DMS 273 treated with DMSO at 0.1 percent for 48 hours (cell line): ENCODE measurements around the gene LRFN5.

Source experiments
- DNase-seq: peaks from one replicate; lab custom pipeline; 2025; lab: John Stamatoyannopoulos, UW

Gene LRFN5

DNA sequence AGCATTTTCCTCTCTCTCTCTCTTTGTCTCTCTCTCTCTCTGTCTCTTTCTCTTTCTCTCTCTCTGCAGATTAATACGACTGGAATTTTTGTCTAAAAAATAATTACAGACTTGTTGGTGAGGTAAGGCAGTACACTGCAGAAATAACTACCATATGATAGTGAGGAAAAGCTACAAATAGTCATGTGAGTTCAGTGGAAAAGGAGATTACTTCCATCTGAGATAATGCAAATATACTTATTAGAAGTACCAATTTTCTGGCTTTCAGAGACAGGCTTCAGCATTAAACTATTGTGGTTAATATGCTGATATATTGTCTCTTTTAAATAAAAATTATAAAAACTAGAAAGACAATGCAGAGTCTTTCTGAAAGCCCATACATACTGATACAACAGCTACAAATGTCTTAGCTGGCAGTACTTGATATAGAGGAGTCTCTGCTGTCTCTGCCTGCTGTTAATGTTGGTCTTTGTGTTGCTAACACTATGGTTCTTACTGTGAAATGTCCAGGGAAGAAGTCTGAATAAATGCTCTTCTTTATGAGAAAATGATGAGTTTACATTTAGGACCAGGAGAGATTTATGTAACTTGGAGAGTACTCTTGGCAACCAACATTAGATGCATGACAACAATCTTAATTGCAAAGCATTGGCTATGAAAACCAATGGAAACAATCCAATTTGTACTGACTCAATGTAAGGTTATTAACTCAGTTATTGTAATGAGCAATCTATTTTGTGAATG lies 167.0 kb downstream of the LRFN5 start:
- no peak for DNase-seq

DNA sequence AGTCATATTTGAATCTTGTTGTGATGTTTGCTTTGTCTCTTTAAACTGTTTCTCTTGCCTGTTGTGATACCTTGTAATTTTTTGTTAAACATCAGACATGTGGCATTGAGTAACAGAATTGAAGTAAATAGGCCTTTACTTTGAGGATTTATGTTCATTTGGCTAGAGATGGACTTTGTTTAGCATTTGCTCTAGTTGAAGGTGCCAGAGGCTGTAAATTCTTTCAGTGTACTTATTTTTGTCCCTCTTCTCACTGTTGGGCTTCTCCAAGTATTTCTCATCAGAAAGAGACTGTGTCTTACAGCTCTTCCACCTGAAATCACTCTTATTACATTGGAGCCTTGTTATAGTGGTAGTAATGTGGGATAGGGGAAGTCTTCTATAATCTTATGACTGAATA lies 175.8 kb downstream of the LRFN5 start:
- no peak for DNase-seq

DNA sequence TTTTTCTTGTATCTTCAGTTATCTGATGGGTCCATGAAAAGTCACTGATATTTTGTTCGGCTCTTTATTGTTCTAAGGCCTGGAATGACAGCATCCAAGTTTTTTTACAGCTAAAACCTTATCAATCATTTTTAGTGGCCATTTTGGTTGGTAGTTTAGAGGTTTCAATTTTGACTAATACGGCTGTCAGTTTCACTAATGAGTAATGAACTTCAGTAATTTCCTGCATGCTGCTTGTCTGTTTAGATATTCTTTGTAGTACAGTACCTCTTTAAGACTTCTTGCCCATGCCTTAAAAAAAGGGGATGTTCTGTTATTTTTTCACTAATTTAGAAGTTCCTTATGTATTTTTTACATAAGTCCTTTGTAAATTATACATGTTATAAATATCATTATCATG lies 176.7 kb downstream of the LRFN5 start:
- DNase-seq: no peak

DNA sequence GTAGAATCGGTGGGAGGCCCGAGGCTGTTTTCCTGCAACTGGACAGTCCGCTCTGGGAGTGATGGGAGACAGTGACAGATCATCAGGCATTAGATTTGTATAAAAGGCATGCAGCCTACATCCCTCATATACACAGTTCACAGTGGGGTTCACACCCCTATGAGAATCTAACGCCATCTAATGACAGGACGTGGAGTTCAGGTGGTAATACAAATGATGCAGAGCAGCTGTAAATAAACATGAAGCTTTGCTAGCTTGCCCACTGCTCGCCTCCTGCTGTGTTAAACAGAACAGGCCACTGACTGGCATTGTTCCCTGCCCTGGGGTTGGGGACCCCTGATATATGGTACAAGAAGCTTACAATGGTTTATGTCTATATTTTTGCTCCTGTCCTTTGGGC lies 179.0 kb downstream of the LRFN5 start:
- peak; percentile 4 for DNase-seq

DNA sequence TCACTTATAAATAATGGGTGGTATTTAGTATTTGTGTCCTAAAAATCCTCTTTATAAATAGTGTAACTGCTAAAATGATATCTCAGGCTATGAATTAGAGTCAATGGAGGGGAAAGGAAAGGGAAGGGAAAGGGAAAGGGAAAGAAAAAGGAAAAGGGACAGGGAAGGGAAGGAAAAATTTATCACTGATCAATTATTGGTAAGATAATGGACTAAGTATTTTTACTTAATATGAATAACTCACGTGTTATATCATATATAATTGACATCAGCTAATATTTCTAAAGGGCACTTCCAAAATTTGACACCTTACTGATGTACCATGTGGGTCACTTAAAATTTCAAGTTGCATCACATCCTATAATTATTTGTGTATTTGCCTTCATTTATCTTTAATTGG lies 193.1 kb downstream of the LRFN5 start:
- no peak for DNase-seq

DNA sequence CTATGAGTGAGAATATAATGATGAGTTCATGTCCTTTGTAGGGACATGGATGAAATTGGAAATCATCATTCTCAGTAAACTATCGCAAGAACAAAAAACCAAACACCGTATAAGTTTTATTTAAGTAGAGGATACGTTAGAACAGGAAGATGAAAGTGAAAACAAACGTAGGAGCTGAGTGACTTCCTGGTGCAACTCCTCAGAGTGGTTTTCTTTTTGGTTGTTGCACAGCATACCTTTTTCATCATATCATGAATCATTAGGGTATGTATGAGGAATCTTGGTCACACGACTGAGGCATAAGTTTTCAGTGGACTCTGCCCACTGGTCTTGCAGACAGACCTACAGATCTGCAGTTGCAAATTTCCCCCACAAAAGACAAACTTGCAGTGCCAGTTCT lies 199.0 kb downstream of the LRFN5 start:
- no peak for DNase-seq

DNA sequence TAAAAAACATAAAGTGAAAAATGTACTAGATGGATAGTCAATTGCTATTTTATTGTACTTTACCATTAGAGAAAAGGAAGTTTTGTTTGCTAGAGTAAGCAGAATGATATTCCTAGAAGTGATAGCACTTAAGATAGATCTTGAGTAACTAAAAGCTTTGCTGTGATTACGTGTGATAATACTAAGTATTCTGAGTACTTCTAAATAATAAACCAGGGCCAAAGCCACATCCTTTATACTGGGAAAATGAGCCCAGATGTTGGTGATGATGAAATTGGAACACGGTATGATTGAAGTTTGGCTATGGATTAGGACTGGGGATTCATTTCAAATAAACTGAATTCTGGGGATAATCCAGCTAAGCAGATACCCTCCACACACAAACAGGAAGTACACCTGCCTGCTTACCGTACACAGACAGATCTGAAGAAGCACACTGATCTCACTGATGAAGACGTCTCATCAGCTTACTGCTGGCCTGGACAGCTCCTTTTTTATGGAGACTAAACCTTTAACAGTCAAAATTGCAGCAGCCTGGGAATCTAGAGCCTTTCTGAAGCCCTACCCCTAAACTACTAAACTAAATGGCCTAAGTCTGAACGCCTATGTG lies 199.8 kb downstream of the LRFN5 start:
- DNase-seq: no peak

DNA sequence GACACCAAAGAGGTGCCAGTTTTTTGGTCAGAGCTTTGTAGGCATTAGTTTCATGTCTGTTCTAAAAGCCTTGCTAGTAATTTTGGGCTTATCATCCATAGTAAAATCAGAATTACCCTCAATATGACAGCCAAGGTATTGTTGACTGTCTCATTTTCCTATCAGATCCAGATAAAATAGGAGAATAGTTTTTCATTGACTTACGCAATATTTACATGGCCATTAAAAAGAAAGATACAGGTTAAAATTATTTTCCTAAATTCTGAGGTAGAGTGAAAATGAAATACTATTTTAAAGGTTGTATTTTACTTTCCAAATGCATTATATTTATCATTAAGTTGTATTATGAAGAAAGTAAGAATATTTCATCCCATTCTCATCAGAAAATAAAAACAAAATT lies 203.7 kb downstream of the LRFN5 start:
- DNase-seq: no peak

DNA sequence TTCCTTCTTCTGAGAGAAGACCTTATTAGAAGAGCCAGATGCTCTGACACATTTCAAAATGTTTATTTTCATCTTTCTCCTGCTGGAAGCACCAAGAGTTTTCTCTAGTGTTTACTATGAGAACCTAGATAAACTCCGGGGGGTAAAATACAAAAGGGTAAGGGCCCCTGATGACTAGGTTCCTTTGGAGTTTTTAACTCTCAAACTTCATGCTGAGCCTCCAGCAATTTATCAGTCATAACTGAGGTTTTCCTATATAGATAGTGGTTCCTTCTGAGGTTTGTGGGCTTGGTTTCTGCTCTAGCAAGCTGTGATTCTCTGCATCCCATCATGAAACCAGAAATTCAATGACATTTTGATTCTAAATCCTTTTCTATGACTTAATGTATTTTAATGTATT lies 210.9 kb downstream of the LRFN5 start:
- DNase-seq: no peak

DNA sequence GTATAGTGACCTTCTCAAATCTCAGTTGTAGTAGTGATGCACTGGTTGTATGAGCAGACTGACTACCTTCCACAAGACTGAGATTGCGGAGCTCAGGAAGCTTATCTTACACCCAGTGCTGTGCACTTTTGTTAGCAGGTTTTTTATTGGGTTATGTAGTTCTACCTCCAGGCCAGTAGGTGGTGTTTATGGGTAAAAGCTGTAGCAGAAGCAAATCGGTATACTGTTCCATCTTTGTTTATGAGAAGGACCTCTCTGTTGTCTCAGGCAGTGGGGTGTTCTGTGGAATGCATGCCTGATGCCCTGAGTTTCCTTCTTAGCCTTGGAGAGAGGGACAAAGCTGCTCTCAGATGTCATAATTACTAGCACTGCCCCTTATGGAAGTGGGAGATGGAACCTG lies 217.8 kb downstream of the LRFN5 start:
- DNase-seq: no peak

DNA sequence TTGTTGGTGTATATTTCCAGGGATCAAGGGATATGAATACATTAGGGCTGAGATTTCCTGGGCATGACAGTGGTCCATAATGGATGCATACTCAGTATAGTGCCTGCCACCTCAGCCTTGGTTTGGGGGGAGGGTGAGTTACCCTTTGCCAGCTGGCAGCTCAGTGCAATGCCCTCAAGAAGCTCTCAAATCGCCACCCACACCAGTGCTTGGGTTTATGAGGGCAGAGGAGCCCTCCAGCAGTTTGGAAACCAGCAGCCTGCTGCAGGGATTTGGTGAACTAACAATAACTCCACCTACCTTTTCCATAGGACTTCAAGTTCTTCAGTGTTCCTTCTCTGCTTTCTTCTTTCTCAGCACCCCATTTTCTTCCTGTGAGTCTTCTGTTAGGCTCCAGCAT lies 218.9 kb downstream of the LRFN5 start:
- no peak for DNase-seq

DNA sequence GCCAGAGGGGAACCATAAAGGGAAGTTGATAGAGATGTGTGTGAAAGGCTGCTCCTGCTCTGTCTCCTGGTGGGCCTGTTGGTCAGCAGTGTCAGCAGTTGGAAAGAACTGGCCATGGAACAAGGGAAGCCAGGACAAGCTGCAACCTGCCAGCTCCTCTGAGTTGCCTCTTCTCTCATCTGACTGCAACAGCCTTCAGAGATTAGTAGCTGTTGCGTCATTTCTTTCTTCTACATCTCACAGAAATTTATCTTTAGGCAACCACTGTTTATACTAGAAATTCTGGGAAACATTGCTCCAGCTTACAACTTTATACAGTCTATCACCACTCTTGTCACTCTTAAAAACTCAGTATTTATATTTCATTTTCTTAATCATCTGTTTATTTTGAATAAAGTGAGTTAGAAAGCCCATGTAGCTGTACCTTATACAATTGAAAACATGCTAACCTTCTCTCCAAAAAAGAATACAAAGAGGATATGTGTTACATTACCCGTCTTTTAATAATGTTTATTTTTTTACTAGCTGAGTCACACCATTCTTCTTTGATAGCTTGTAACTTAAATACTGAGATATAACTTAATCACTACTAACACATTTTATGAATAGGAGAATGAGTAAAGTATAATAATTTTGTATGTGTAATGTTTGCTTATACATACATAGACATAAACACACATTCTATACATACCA lies 224.2 kb downstream of the LRFN5 start:
- DNase-seq: no peak

DNA sequence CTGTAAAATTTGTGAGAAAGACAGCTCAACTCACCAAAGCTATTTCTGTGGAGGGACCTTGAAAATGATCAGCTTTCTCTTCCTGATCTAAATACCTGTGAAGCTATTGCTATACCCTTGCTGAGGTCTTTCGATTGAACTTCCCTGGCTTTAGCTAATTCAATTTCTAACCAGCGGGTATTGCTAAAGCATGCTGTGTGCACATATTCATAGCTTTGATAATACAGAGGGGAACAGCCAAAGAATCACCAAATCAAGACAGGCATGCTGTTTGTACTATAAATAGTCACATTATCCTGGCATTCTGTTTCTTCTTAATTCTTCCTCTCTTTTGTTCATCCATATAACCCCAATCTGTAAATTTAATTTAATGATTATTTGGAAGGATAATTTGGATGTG lies 233.0 kb downstream of the LRFN5 start:
- DNase-seq: no peak

DNA sequence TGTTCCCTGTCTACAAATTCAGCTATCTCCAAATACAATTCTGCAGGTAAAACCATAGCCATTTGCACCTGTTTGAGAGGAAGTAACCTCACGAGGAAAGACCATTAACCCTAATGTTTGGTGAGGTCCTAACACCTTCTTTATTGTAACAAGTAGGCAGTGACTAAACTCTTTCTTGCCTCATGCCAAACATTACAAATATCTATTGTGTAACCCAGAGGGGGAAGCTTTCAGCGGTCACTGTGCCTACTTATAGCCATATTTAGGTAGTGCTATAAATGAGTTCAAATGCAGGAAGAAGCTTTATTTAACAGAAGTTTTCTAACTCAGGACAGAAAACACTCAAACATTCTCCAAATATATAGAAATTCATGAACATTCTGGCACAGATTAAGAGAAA lies 252.7 kb downstream of the LRFN5 start:
- no peak for DNase-seq

DNA sequence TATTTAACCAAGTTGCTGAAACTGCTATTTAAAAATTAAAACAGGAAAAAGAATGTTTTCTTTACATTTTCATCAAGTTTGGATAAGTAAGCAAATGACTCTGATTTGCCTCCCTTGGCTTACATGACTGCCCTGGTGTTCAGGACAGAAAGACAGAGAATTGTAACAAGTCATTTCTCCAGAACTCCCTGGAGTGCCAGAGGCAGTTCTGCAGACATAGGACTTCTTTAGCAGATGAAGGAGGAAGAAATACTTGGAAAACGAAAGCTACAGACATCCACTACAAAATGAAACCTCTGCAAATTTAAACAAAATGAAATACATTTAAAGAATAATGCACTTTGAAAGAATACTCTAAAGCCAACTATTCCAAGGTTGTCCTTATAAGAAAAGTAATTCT lies 253.9 kb downstream of the LRFN5 start:
- no peak for DNase-seq

DNA sequence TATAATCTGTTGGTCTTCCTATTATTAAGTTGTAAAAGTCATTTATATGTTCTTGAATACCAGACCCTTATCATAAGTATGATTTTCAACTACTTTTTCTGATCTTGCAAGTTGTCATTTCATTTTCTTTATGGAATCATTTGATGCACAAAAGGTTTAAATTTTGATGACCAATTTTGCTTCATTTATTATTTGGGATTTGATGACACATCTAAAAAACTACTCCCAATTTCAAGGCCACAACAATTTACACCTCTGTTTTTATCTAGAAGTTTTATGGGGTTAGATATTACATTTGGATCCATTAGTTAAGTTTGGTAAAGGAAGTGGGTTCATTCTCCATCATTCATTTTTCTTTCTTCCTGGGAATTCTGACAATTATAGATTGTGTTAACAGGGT lies 259.2 kb downstream of the LRFN5 start:
- DNase-seq: no peak

DNA sequence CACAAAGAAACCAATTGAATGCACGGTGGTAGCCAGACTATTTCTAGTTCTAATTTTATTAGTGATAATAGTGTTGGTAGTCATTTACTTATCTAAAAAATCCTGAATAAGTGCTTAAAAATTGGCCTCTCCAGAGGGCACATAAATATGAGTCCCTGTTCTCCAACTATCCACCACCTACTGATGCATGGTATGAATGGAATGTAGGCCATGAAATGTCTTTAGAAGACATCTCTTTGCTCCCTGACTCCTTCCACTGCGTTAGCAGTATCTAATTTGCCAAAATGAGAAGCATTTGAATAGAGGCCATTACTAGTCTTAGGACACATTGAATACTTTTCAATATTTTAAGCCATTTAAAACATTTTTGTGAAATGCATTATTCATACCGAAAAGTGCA lies 261.7 kb downstream of the LRFN5 start:
- no peak for DNase-seq

DNA sequence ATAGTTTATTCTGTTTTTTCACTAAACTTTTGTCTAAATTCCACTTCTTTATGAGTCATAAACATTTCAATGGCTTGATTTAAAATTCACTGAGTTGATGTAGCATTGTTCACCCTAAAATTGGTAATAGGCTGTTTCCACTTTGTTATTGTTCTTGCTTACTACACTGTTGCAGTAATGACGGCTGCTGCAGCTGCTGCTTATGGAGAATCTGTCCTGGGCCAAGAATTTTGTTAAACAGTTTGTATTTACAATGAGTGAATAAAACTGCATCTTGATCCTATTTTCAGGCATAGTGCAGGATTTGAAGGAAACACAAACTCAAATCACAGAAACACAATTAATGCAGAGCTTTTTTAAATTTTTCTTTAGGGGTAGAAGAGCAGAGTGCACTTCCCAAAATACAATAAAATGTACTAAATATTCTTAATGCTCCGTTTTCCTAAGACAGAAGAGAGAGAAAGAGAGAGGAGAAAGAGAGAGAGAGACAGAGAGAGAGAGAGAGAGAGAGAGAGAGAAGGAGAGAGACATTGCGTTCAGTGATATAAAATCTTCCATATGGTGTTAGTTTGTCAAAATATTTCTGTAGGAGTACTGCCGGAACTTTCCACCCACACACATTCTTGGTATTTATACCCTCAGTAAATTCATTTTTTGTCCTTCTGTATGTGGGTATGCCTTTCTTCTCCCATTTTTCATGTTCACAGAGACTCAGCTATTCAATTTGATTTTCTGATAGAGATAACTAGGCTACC lies 266.4 kb downstream of the LRFN5 start:
- no peak for DNase-seq

DNA sequence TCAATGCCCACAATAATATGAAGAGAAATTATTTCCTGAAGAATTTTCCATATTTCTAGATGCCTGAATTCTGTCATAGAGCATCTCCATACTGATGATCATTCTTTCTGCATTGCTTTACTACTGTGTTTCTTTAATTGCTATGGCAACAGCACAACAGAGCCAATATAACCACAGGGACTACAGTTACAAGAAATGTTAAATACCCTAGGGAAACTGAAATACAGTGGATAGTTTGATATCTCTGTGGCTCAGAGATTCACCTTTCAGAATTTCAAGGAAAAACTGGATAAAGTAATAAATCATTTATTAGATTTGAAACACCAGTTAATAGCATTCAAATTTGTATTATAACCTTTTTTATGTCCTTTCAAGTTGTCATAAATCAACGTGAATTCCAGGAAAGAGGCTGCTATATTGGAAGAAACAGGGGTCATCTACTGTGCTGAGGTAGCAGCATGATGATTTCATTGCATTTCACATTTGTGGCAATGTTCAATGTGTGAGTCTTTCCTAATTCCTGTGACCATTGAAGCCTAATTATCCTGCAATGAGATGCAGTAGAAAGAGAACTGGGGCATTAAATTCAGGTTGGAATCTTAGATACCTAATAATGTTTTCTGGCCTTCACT lies 267.1 kb downstream of the LRFN5 start:
- DNase-seq: no peak

DNA sequence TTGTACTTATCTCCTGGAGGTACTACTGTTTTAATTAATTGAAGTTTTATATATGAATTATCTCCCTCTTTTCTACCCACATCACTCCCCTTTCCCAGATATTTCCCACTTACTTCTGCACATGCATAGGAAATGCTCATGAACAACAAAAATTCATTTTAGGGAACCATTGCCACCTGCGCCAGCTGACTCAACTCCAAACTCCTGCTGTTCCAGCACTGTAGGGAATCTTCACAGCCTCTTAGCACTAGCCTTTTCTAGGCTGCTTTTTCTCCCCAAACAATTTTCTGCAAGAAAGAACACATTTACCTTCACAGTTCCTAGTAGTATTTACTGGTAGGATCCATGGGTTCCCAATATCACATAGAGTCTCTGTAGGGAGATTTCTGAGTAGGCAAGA lies 268.4 kb downstream of the LRFN5 start:
- DNase-seq: no peak

DNA sequence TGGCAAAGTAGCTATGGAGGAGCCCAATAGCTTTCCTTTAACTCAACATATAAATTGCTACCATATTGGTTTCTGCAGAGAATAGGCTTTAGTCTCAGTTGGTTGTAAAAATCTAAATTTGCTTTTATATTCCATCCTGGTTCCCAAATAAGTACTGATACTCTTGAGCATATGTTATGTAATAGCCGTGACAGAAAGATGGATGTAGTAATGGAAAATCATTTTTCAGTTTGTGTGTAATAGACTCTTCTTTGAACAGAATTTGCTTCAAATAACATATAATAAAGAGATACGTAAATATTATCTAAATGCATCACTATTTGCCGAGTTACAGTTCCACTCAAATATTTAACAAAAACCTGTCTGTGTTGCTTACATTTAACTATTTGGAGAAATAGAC lies 271.6 kb downstream of the LRFN5 start:
- no peak for DNase-seq

DNA sequence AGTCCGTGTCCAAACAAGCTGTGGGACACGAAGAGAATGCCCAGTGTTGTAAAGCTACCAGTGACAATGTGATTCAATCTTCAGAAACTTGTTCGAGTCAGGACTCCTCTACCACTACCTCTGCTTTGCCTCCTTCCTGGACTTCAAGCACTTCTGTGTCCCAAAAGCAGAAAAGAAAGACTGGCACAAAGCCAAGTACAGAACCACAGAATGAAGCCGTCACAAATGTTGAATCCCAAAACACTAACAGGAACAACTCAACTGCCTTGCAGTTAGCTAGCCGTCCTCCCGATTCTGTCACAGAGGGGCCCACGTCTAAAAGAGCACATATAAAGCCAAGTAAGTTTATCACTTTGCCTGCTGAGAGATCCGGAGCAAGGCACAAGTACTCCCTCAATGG lies 284.9 kb downstream of the LRFN5 start:
- no peak for DNase-seq
